ENCODE results near the gene TWNK.

GRCh38 chr10:101019440-101019703 lies 32.0 kb downstream of the TWNK start:
- TF ChIP-seq POLR2A (IDR thresholded peaks at IDR 0.05) (no peak), CTCF (IDR thresholded peaks at IDR 0.05 in 8 of 11, conservative IDR thresholded peaks at IDR 0.05 in 3 of 11) (no peak)
